H1 (cell line): Measurements from ENCODE around the gene SMARCA2. TPM values are rescaled to one million over a fixed set of nuclear protein-coding genes. Genes with fewer than 3 reads are reported as not detected.
A peak's percentile ranks its signal among the peaks of the same experiment; 100 is the strongest.

Source experiments
- CEBPB ChIP-seq: IDR thresholded peaks from 2 replicates; pipeline ENCODE4 v1.6.1; 2012; ENCODE audit warnings: low read depth, low read length
- CHD2 ChIP-seq: IDR thresholded peaks from 2 replicates; pipeline ENCODE4 v1.6.1; 2012; ENCODE audit warnings: low read length, improper control_type of control experiment
- CREB1 ChIP-seq: IDR thresholded peaks from 2 replicates; pipeline ENCODE4 v1.6.1; 2012; ENCODE audit warnings: inconsistent platforms
- CTBP2 ChIP-seq: IDR thresholded peaks from 2 replicates; pipeline ENCODE4 v1.7.0; 2011; ENCODE audit warnings: borderline replicate concordance, mild to moderate bottlenecking, moderate library complexity, mixed read lengths, low read length; ENCODE audit not compliant: insufficient read depth, insufficient read length
- EGR1 ChIP-seq: IDR thresholded peaks from 2 replicates; pipeline ENCODE4 v1.6.1; 2011; ENCODE audit warnings: low read depth, low read length, borderline replicate concordance
- EP300 ChIP-seq, 2 experiments: IDR thresholded peaks; 1 replicate in 1 of 2; 2 replicates in 1 of 2; pipeline ENCODE4 v1.6.1; 2011 to 2012; ENCODE audit warnings: low read depth in 2 of 2, low read length in 2 of 2, mild to moderate bottlenecking in 2 of 2, borderline replicate concordance in 1 of 2, inconsistent platforms in 1 of 2, moderate library complexity in 1 of 2
- EZH2 ChIP-seq: fragments of 200-600 bp; sonication (generic); IDR thresholded peaks from 2 replicates; pipeline ENCODE4 v1.7.1; 2012; ENCODE audit warnings: low read depth, mild to moderate bottlenecking, moderate library complexity, low read length, inconsistent platforms; ENCODE audit not compliant: severe bottlenecking
- FOSL1 ChIP-seq: IDR thresholded peaks from 2 replicates; pipeline ENCODE4 v1.6.1; 2011; ENCODE audit warnings: mild to moderate bottlenecking, low read depth, low read length, moderate library complexity; ENCODE audit not compliant: insufficient read depth
- GABPA ChIP-seq: IDR thresholded peaks from 2 replicates; pipeline ENCODE4 v1.6.1; 2011; ENCODE audit warnings: mild to moderate bottlenecking, low read length, moderate library complexity, borderline replicate concordance; ENCODE audit not compliant: insufficient read depth
- HDAC6 ChIP-seq: IDR thresholded peaks from one replicate; pipeline ENCODE4 v1.7.1; 2012; ENCODE audit warnings: low read depth, mild to moderate bottlenecking, inconsistent platforms, low read length, moderate library complexity
- KDM4A ChIP-seq: IDR thresholded peaks from one replicate; pipeline ENCODE4 v1.7.1; 2012; ENCODE audit warnings: low read depth, mild to moderate bottlenecking, moderate library complexity, low read length, inconsistent platforms; ENCODE audit not compliant: severe bottlenecking
- NANOG ChIP-seq: IDR thresholded peaks from 2 replicates; pipeline ENCODE4 v1.6.1; 2011; ENCODE audit warnings: low read length, low read depth, mild to moderate bottlenecking, inconsistent platforms; ENCODE audit not compliant: insufficient read depth, poor library complexity, severe bottlenecking
- PHF8 ChIP-seq: fragments of 200-600 bp; sonication (generic); conservative IDR thresholded peaks from 2 replicates; pipeline ENCODE4 v1.7.1; 2012; ENCODE audit warnings: low read depth, mild to moderate bottlenecking, inconsistent platforms, low read length, moderate library complexity
- POLR2AphosphoS5 ChIP-seq: IDR thresholded peaks from 2 replicates; pipeline ENCODE4 v1.6.1; 2011; ENCODE audit warnings: low read depth, low read length
- POU5F1 ChIP-seq: IDR thresholded peaks from 2 replicates; pipeline ENCODE4 v1.6.1; 2011; ENCODE audit warnings: low read depth, mild to moderate bottlenecking, low read length, moderate library complexity
- RNF2 ChIP-seq: fragments of 200-900, 300-1000 bp; sonication (generic); IDR thresholded peaks from 2 replicates; pipeline ENCODE4 v1.7.1; 2016; ENCODE audit warnings: borderline replicate concordance, low read depth, mild to moderate bottlenecking, antibody characterized with exemption, low read length; ENCODE audit not compliant: poor library complexity, severe bottlenecking; ENCODE audit errors: missing control alignments
- SIN3A ChIP-seq, 2 experiments: IDR thresholded peaks in 1 of 2; conservative IDR thresholded peaks in 1 of 2; 2 replicates each; pipeline ENCODE4 v1.6.1; 2011 to 2012; ENCODE audit warnings: low read length in 2 of 2, improper control_type of control experiment in 1 of 2, low read depth in 1 of 2, mild to moderate bottlenecking in 1 of 2
- SP4 ChIP-seq: IDR thresholded peaks from 2 replicates; pipeline ENCODE4 v1.6.1; 2012; ENCODE audit warnings: low read length, inconsistent platforms
- TAF1 ChIP-seq: IDR thresholded peaks from 2 replicates; pipeline ENCODE4 v1.6.1; 2011; ENCODE audit warnings: mild to moderate bottlenecking, low read depth, low read length
- TAF7 ChIP-seq: optimal IDR thresholded peaks from 2 replicates; pipeline ENCODE3; 2011; ENCODE audit warnings: low read depth, mild to moderate bottlenecking, inconsistent platforms, low read length, moderate library complexity, borderline replicate concordance
- TEAD4 ChIP-seq: IDR thresholded peaks from 2 replicates; pipeline ENCODE4 v1.6.1; 2012; ENCODE audit warnings: low read depth, low read length, inconsistent platforms, mixed read lengths
- YY1 ChIP-seq: IDR thresholded peaks from 2 replicates; pipeline ENCODE4 v1.6.1; 2011; ENCODE audit warnings: low read depth, mild to moderate bottlenecking, low read length
- polyA plus RNA-seq, 7 experiments: library from polyadenylated mRNA; depleted of rRNA in 3 of 7; stranded (reverse) in 5 of 7; unstranded in 2 of 7; fragments of >200 nt in 5 of 7; fragments of 200-250 nt in 2 of 7; gene quantifications; 1 replicate in 5 of 7; 2 replicates in 1 of 7; 4 replicates in 1 of 7; pipeline versions ENCODE4 v1.2.1 to v1.2.3, GENCODE V29; 2011 to 2013; ENCODE audit warnings: missing spikeins in 2 of 7, mixed read lengths in 2 of 7
- total RNA-seq: library from RNA; stranded (reverse); fragmentation: NEBNext Ultra II Directional; extraction: Animal tissue kit (Norgen Biotek cat#: 25700); gene quantifications from 2 replicates; pipeline ENCODE4 v1.2.1, GENCODE V29; 2021
- TF ChIP-seq, protein P1 (sequence below): IDR thresholded peaks from 2 replicates; pipeline ENCODE4 v1.6.1; 2012; ENCODE audit warnings: inconsistent platforms

The SMARCA2 gene
- total and polyA plus RNA-seq, 2 of the 8 experiments (the other 6 are each of a cell fraction or from before 2014, with no cell fraction given) = 6.3 to 21.7 TPM

GRCh38 chr9:2018764-2019558 lies 3.8 kb downstream of the SMARCA2 start (continued):
- TF ChIP-seq CREB1 (no peak), EZH2 (no peak), TAF1 (no peak), YY1 (no peak), PHF8 (no peak), KDM4A (no peak), TEAD4 (no peak), FOSL1 (no peak), SIN3A (conservative IDR thresholded peaks at IDR 0.05 in 1 of 2, IDR thresholded peaks at IDR 0.05 in 1 of 2; ENCODE audit: low read depth in 1 of 2, low read length in 2 of 2) (0 out of 4 replicates have a peak, but pooled peaks of 1 of the 2 experiments have one; percentile 24), CEBPB (no peak), GABPA (no peak), HDAC6 (no peak), SP4 (no peak), POU5F1 (peak; percentile 98), CHD2 (no peak), EP300 (IDR thresholded peaks at IDR 0.05; ENCODE audit: borderline replicate concordance in 1 of 2, low read depth in 2 of 2, low read length in 2 of 2) (peak in 1 of 2 experiments; percentile 35; a peak in 1 of 3 replicates), RNF2 (no peak), EGR1 (no peak), CTBP2 (no peak), TAF7 (no peak), POLR2AphosphoS5 (no peak), NANOG (peak; percentile 86)
- TF ChIP-seq, protein P1, sequence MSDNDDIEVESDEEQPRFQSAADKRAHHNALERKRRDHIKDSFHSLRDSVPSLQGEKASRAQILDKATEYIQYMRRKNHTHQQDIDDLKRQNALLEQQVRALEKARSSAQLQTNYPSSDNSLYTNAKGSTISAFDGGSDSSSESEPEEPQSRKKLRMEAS = no peak
